HepG2 (cell line): Measurements from ENCODE around the gene RASD2. TPM values are rescaled to one million over a fixed set of nuclear protein-coding genes. Genes with fewer than 3 reads are reported as not detected.

Experiments
- ATAC-seq: fragments of 200-7000 bp; cut with Tn5 transposase; 3 replicates; pipeline ENCODE4 v1.9.1; 2020; ENCODE audit warnings: mild to moderate bottlenecking, moderate library complexity
- BruUV-seq: library from RNA; stranded (reverse); fragments of 400-500 nt; replicated peaks from 2 replicates; lab custom pipeline; 2021; lab: Mats Ljungman, UMichigan
- CTCF ChIA-PET: fragments of 300-600 bp; formaldehyde crosslinking; extraction: SDS; loops from one replicate; lab custom pipeline; 2021; ENCODE audit warnings: low total read pairs, inconsistent platforms, low intra/inter-chr PET ratio; lab: Yijun Ruan, JAX
- POLR2A ChIA-PET: fragments of 350-600 bp; sonication (Branson Sonifier 250); formaldehyde crosslinking; loops from one replicate; lab custom pipeline; 2020; ENCODE audit warnings: antibody characterized with exemption, inconsistent platforms; lab: Yijun Ruan, JAX
- DNase-seq: peaks from one replicate; pipeline ENCODE4 v3.0.0-alpha.2; 2015; ENCODE audit warnings: low spot score
- FAIRE-seq: peaks from 3 replicates; lab custom pipeline; 2011; peaks lifted over from hg19 to GRCh38; lab: Jason Lieb, UNC
- H2AFZ ChIP-seq: one replicate; pipeline ENCODE4 v1.6.1; 2011; ENCODE audit warnings: low read length, inconsistent platforms
- H3K27ac ChIP-seq: fragments of 300-600 bp; 3 replicates; pipeline ENCODE4 v1.8.0; 2011; ENCODE audit warnings: mixed run types, mild to moderate bottlenecking, mixed read lengths, low read length, inconsistent platforms; ENCODE audit not compliant: insufficient read depth; ENCODE audit errors: extremely low read length
- H3K27me3 ChIP-seq, 2 experiments: fragments of 200-600 bp in 1 of 2; 2 replicates in 1 of 2; 3 replicates in 1 of 2; pipeline versions ENCODE4 v1.6.0 to v1.8.0; 2011; ENCODE audit warnings: low read length in 2 of 2, mild to moderate bottlenecking in 2 of 2, moderate library complexity in 2 of 2, inconsistent platforms in 1 of 2; ENCODE audit not compliant: insufficient read depth in 2 of 2, control insufficient read depth in 1 of 2
- H3K36me3 ChIP-seq, 2 experiments: fragments of 200-600 bp in 1 of 2; replicated peaks in 1 of 2; 2 replicates in 1 of 2; 3 replicates in 1 of 2; pipeline versions ENCODE4 v1.5.1 to v1.8.0; 2011; ENCODE audit warnings: low read length in 2 of 2, inconsistent platforms in 1 of 2; ENCODE audit not compliant: insufficient read depth in 2 of 2, control insufficient read depth in 1 of 2
- H3K4me1 ChIP-seq: 2 replicates; pipeline ENCODE4 v1.5.1; 2012; ENCODE audit warnings: low read length, inconsistent platforms; ENCODE audit not compliant: insufficient read depth
- H3K4me2 ChIP-seq: 2 replicates; pipeline ENCODE4 v1.6.0; 2011; ENCODE audit warnings: low read depth, low read length, inconsistent platforms
- H3K4me3 ChIP-seq, 3 experiments: fragments of 200-600 bp in 1 of 3; sonication (generic), shearing (Covaris generic) in 1 of 3; replicated peaks in 1 of 3; 2 replicates each; pipeline ENCODE4 v1.5.1; 2011 to 2016; ENCODE audit warnings: low read length in 3 of 3, inconsistent platforms in 2 of 3, low read depth in 2 of 3, mild to moderate bottlenecking in 2 of 3, control low read depth in 1 of 3, mixed read lengths in 1 of 3; ENCODE audit not compliant: insufficient read depth in 1 of 3
- H3K79me2 ChIP-seq: one replicate; pipeline ENCODE4 v1.6.1; 2011; ENCODE audit warnings: low read length, inconsistent platforms; ENCODE audit not compliant: insufficient read depth
- H3K9ac ChIP-seq: 2 replicates; pipeline ENCODE4 v1.6.0; 2011; ENCODE audit warnings: mild to moderate bottlenecking, low read depth, low read length, inconsistent platforms; ENCODE audit not compliant: insufficient read depth
- H3K9me3 ChIP-seq: 2 replicates; pipeline ENCODE4 v1.5.1; 2012; ENCODE audit warnings: mild to moderate bottlenecking, low read length
- H4K20me1 ChIP-seq: 2 replicates; pipeline ENCODE4 v1.6.0; 2011; ENCODE audit warnings: inconsistent platforms, mild to moderate bottlenecking, low read length, moderate library complexity; ENCODE audit not compliant: insufficient read depth
- CEBPB ChIP-seq: IDR thresholded peaks from 2 replicates; pipeline ENCODE4 v1.6.1; 2011; ENCODE audit warnings: low read depth, low read length, improper control_type of control experiment, borderline replicate concordance
- KLF13 ChIP-seq: sonication (generic); formaldehyde crosslinking; IDR thresholded peaks from 2 replicates; pipeline ENCODE4 v1.4.0; 2020; ENCODE audit warnings: mild to moderate bottlenecking, missing genetic modification reagents
- MEIS1 ChIP-seq: sonication (generic); formaldehyde crosslinking; IDR thresholded peaks from 2 replicates; pipeline ENCODE4 v1.9.0; 2021; ENCODE audit warnings: mild to moderate bottlenecking, missing genetic modification reagents, moderate library complexity, borderline replicate concordance
- SALL1 ChIP-seq: sonication (generic); formaldehyde crosslinking; IDR thresholded peaks from 2 replicates; pipeline ENCODE4 v1.8.0; 2022; ENCODE audit warnings: mild to moderate bottlenecking, missing genetic modification reagents
- THAP7 ChIP-seq: sonication (generic); formaldehyde crosslinking; IDR thresholded peaks from 2 replicates; pipeline ENCODE4 v1.8.1; 2023; ENCODE audit warnings: mild to moderate bottlenecking, missing genetic modification reagents
- ZNF230 ChIP-seq: sonication (generic); formaldehyde crosslinking; IDR thresholded peaks from 2 replicates; pipeline ENCODE4 v1.4.0; 2020; ENCODE audit warnings: mild to moderate bottlenecking, missing genetic modification reagents
- WGBS: methylation state at CpG from one replicate; pipeline ENCODE4 v1.1.6; 2017; ENCODE audit warnings: low lambda C conversion rate; 5-methylcytosine and 5-hydroxymethylcytosine counted together
- in situ Hi-C: cut with HindIII; loops from 2 replicates; pipeline ENCODE4 v1.10.0; 2017; ENCODE audit warnings: low pct_unique_long_range_greater_than_20kb; ENCODE audit not compliant: extremely low pct_ligation_motif_present
- intact Hi-C: fragments of 100-400 bp; cut with micrococcal nuclease; formaldehyde crosslinking; loops from one replicate; pipeline ENCODE4 v1.10.0; 2022; ENCODE audit not compliant: unreplicated experiment
- polyA plus RNA-seq, 8 experiments: library from polyadenylated mRNA; depleted of rRNA in 3 of 8; stranded (reverse) in 7 of 8; unstranded in 1 of 8; fragments of >200 nt; fragmentation: Illumina TruSeq in 4 of 8; extraction: Trizol in 4 of 8; gene quantifications; 2 replicates each; pipeline versions ENCODE4 v1.2.1 to v1.2.3, GENCODE V29; 2011 to 2016; ENCODE audit warnings: low read depth in 4 of 8, missing spikeins in 1 of 8, mixed read lengths in 1 of 8; ENCODE audit not compliant: insufficient read depth in 1 of 8
- total RNA-seq, 5 experiments: library from RNA; depleted of rRNA; stranded (reverse); fragments of >200 nt; fragmentation: Illumina TruSeq; extraction: Trizol; gene quantifications; 2 replicates each; pipeline ENCODE4 v1.2.3, GENCODE V29; 2016; ENCODE audit warnings: low read depth in 1 of 5

RASD2 gene
- total and polyA plus RNA-seq, 2 of the 13 experiments (the other 11 are each of a cell fraction or from before 2014, with no cell fraction given) = not detected

GRCh38 chr22:35554297-35554845 is 13.7 kb downstream of the RASD2 start (continued):
- no peak for TF ChIP-seq KLF13 (CRISPR knock-in tag)
- TF ChIP-seq MEIS1 (CRISPR knock-in tag) = no peak
- no peak for TF ChIP-seq ZNF230 (CRISPR knock-in tag)
- no peak for TF ChIP-seq SALL1

GRCh38 chr22:35555483-35555890 is 14.9 kb downstream of the RASD2 start:
- POLR2A ChIA-PET = no interaction called here
- in situ Hi-C loops (no loop called here), intact Hi-C loops (no loop called here)
- FAIRE-seq (no peak), DNase-seq (no peak), ATAC-seq (no peak)
- H3K36me3 ChIP-seq = no peaks in the 10 kb centered on the region
- H3K4me2 ChIP-seq = no peak overlapping the region
- peaks cover 9% of the 10 kb centered on the region for H3K4me1 ChIP-seq
- peaks cover 1 to 26% of the 10 kb centered on the region in 2 experiments; a peak in 2 of 5 replicates for H3K27me3 ChIP-seq
- BruUV-seq = no TSS peak
- CTCF ChIA-PET = no interaction called here
- 59% methylated on average over 13 of the region's 13 CpGs for WGBS
- H3K79me2 ChIP-seq = no peaks in the 10 kb centered on the region
- H3K4me3 ChIP-seq = no peak overlapping the region
- no peak overlapping the region for H2AFZ ChIP-seq
- H3K9me3 ChIP-seq = no peaks in the 10 kb centered on the region
- no peak overlapping the region for H3K9ac ChIP-seq
- no peak overlapping the region for H3K27ac ChIP-seq
- H4K20me1 ChIP-seq = no peaks in the 10 kb centered on the region
- TF ChIP-seq THAP7 (no peak), CEBPB (peak; percentile 11; the same call in 1 of the 2 replicates)
- TF ChIP-seq, all 625 proteins: peak for 1
